Measurements from ENCODE around the gene RPS6KA1.
"Not testable (repeated sequence)": the region's sequence is repeated elsewhere in the genome, so short reads cannot be mapped to it uniquely, and the experiment has no call there.

The RPS6KA1 gene

DNA sequence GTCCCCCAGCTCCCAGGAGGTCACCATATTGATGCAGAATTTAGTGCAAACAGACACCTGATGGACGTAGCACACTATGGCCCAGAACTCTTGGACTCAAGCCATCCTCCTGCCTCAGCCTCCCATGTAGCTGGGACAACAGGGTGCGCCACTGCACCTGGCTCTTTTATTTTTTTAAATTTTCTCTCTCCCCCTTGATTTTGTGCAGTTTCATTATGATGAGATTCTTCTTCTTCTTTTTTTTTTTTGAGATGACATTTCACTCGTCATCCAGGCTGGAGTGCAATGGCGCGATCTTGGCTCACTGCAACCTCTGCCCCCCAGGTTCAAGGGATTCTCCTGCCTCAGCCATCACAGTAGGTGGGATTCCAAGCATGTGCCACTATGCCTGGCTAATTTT lies 63.8 kb downstream of the RPS6KA1 start:
- Histone ChIP-seq H3K27ac (ENCODE audit: low read depth, low read length) (no peak overlapping the region), H3K4me1 (ENCODE audit: control insufficient read depth, low read length) (no peaks in the 10 kb centered on the region), H3K27me3 (ENCODE audit: control insufficient read depth, low read length) (0 out of 2 replicates have a peak, but pooled peaks cover 2% of the 10 kb centered on the region), H3K36me3 (ENCODE audit: control insufficient read depth, low read length) (no peaks in the 10 kb centered on the region), H3K4me3 (ENCODE audit: low read length) (no peak overlapping the region), H3K4me2 (ENCODE audit: low read length) (no peak overlapping the region), H3F3A (ENCODE audit: control insufficient read depth, insufficient read depth) (no peaks in the 10 kb centered on the region), H3K79me2 (ENCODE audit: control insufficient read depth, low read length) (no peaks in the 10 kb centered on the region), H3K9me3 (ENCODE audit: control insufficient read depth, insufficient read depth, low read length) (0 out of 2 replicates have a peak, but pooled peaks cover 3% of the 10 kb centered on the region), H4K20me1 (ENCODE audit: control insufficient read depth, insufficient read depth, low read depth, low read length) (no peaks in the 10 kb centered on the region), H3K9me2 (replicated peaks; ENCODE audit: control insufficient read depth, low read length) (no peaks in the 10 kb centered on the region)
- no peak for TF ChIP-seq EZH2phosphoT487 (IDR thresholded peaks at IDR 0.05; ENCODE audit: borderline replicate concordance, low read length)
- TF ChIP-seq, protein P1, sequence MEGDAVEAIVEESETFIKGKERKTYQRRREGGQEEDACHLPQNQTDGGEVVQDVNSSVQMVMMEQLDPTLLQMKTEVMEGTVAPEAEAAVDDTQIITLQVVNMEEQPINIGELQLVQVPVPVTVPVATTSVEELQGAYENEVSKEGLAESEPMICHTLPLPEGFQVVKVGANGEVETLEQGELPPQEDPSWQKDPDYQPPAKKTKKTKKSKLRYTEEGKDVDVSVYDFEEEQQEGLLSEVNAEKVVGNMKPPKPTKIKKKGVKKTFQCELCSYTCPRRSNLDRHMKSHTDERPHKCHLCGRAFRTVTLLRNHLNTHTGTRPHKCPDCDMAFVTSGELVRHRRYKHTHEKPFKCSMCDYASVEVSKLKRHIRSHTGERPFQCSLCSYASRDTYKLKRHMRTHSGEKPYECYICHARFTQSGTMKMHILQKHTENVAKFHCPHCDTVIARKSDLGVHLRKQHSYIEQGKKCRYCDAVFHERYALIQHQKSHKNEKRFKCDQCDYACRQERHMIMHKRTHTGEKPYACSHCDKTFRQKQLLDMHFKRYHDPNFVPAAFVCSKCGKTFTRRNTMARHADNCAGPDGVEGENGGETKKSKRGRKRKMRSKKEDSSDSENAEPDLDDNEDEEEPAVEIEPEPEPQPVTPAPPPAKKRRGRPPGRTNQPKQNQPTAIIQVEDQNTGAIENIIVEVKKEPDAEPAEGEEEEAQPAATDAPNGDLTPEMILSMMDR (IDR thresholded peaks at IDR 0.05; ENCODE audit: low read depth, low read length, poor library complexity, severe bottlenecking): no peak

GRCh38 chr1:26594593-26594992 lies 65.0 kb downstream of the RPS6KA1 start:
- not testable (repeated sequence) for H3K9me2 ChIP-seq (replicated peaks; ENCODE audit: control insufficient read depth, low read length); H3K27me3 ChIP-seq (ENCODE audit: control insufficient read depth, low read length); H3K36me3 ChIP-seq (ENCODE audit: control insufficient read depth, low read length); H3K4me1 ChIP-seq (ENCODE audit: control insufficient read depth, low read length); H3K4me3 ChIP-seq (ENCODE audit: low read length); H3K9me3 ChIP-seq (ENCODE audit: control insufficient read depth, insufficient read depth, low read length); H3F3A ChIP-seq (ENCODE audit: control insufficient read depth, insufficient read depth); H3K79me2 ChIP-seq (ENCODE audit: control insufficient read depth, low read length); H3K27ac ChIP-seq (ENCODE audit: low read depth, low read length); H4K20me1 ChIP-seq (ENCODE audit: control insufficient read depth, insufficient read depth, low read depth, low read length); H3K4me2 ChIP-seq (ENCODE audit: low read length)

DNA sequence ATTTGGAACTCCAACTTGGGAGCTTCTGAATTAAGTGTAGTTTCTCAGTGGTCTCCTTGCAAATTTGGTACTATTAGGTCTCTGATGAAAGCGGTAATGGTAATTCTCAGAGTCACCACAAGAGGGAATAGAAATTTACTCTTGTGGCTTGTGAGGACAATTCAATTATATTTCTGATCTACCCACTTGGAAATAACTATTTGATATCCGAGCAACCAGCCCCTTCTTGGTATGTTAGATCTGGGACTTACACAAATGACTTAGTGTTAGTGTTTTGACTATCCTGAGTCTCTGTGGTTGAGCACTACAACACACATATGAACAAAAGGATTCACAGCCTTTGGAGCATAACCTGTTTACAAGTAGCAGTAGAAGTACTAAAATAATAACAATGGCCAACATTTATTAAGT lies 68.1 kb downstream of the RPS6KA1 start:
- H3K36me3 ChIP-seq (ENCODE audit: control insufficient read depth, low read length): no peaks in the 10 kb centered on the region
- H3F3A ChIP-seq (ENCODE audit: control insufficient read depth, insufficient read depth): no peaks in the 10 kb centered on the region
- no peaks in the 10 kb centered on the region for H3K79me2 ChIP-seq (ENCODE audit: control insufficient read depth, low read length)
- H3K4me3 ChIP-seq (ENCODE audit: low read length): no peak overlapping the region
- H3K27ac ChIP-seq (ENCODE audit: low read depth, low read length): no peak overlapping the region
- no peaks in the 10 kb centered on the region for H3K9me2 ChIP-seq (replicated peaks; ENCODE audit: control insufficient read depth, low read length)
- no peak overlapping the region for H3K4me2 ChIP-seq (ENCODE audit: low read length)
- peaks cover 5% of the 10 kb centered on the region; the same call in 1 of the 2 replicates for H3K27me3 ChIP-seq (ENCODE audit: control insufficient read depth, low read length)
- H3K9me3 ChIP-seq (ENCODE audit: control insufficient read depth, insufficient read depth, low read length): no peaks in the 10 kb centered on the region
- peaks cover 5% of the 10 kb centered on the region for H3K4me1 ChIP-seq (ENCODE audit: control insufficient read depth, low read length)
- no peaks in the 10 kb centered on the region for H4K20me1 ChIP-seq (ENCODE audit: control insufficient read depth, insufficient read depth, low read depth, low read length)
- TF ChIP-seq, protein P1 (IDR thresholded peaks at IDR 0.05; ENCODE audit: low read depth, low read length, poor library complexity, severe bottlenecking): peak; percentile 64
- no peak for TF ChIP-seq EZH2phosphoT487 (IDR thresholded peaks at IDR 0.05; ENCODE audit: borderline replicate concordance, low read length)

GRCh38 chr1:26598890-26599289 lies 69.3 kb downstream of the RPS6KA1 start:
- Histone ChIP-seq H3K4me3 (ENCODE audit: low read length) (no peak overlapping the region), H4K20me1 (ENCODE audit: control insufficient read depth, insufficient read depth, low read depth, low read length) (no peaks in the 10 kb centered on the region), H3K27me3 (ENCODE audit: control insufficient read depth, low read length) (peaks cover 15% of the 10 kb centered on the region), H3F3A (ENCODE audit: control insufficient read depth, insufficient read depth) (no peaks in the 10 kb centered on the region), H3K27ac (ENCODE audit: low read depth, low read length) (no peak overlapping the region), H3K9me2 (replicated peaks; ENCODE audit: control insufficient read depth, low read length) (no peaks in the 10 kb centered on the region), H3K79me2 (ENCODE audit: control insufficient read depth, low read length) (no peaks in the 10 kb centered on the region), H3K4me2 (ENCODE audit: low read length) (no peak overlapping the region), H3K9me3 (ENCODE audit: control insufficient read depth, insufficient read depth, low read length) (no peaks in the 10 kb centered on the region), H3K4me1 (ENCODE audit: control insufficient read depth, low read length) (peaks cover 5% of the 10 kb centered on the region), H3K36me3 (ENCODE audit: control insufficient read depth, low read length) (no peaks in the 10 kb centered on the region)
- TF ChIP-seq EZH2phosphoT487 (IDR thresholded peaks at IDR 0.05; ENCODE audit: borderline replicate concordance, low read length): no peak
- TF ChIP-seq, protein P1 (IDR thresholded peaks at IDR 0.05; ENCODE audit: low read depth, low read length, poor library complexity, severe bottlenecking): no peak

Data from DOHH2 (cell line).